OCI-LY3 (cell line): ENCODE results near the gene CACNA1B.
"Not testable (repeated sequence)": the region's sequence is repeated elsewhere in the genome, so short reads cannot be mapped to it uniquely, and the experiment has no call there.

Source experiments
- H2AFZ ChIP-seq: fragments of 200-600, 300-600 bp; shearing (Covaris generic); 2 replicates; pipeline ENCODE4 v1.6.0; 2014; ENCODE audit warnings: antibody characterized with exemption, low read depth, low read length
- H3K27ac ChIP-seq: fragments of 200-600, 300-600 bp; sonication (generic); 2 replicates; pipeline ENCODE4 v1.5.1; 2014; ENCODE audit warnings: mild to moderate bottlenecking, low read length, moderate library complexity, mixed read lengths
- H3K27me3 ChIP-seq: fragments of 200-600, 300-600 bp; sonication (generic); 2 replicates; pipeline ENCODE4 v1.6.1; 2014; ENCODE audit warnings: low read depth, low read length, mixed read lengths
- H3K36me3 ChIP-seq: fragments of 200-600, 300-600 bp; sonication (generic); replicated peaks from 2 replicates; pipeline ENCODE3; 2014; ENCODE audit warnings: low read depth, low read length, mixed read lengths
- H3K4me1 ChIP-seq: fragments of 300-600, 200-600 bp; sonication (generic); 2 replicates; pipeline ENCODE4 v1.6.1; 2014; ENCODE audit warnings: low read length, mixed read lengths
- H3K4me2 ChIP-seq: fragments of 200-600, 300-600 bp; sonication (generic); 2 replicates; pipeline ENCODE4 v1.6.1; 2014; ENCODE audit warnings: low read length, mixed read lengths
- H3K4me3 ChIP-seq: fragments of 300-600, 200-600 bp; sonication (generic); 2 replicates; pipeline ENCODE4 v1.5.1; 2014; ENCODE audit warnings: antibody characterized with exemption, mild to moderate bottlenecking, low read length, moderate library complexity
- H3K79me2 ChIP-seq: fragments of 300-600, 200-600 bp; shearing (Covaris generic); 2 replicates; pipeline ENCODE4 v1.6.1; 2014; ENCODE audit warnings: mild to moderate bottlenecking, low read length, mixed read lengths
- H3K9ac ChIP-seq: fragments of 300-600, 200-600 bp; shearing (Covaris generic); 2 replicates; pipeline ENCODE4 v1.6.0; 2014; ENCODE audit warnings: mild to moderate bottlenecking, low read length, moderate library complexity
- H3K9me3 ChIP-seq: fragments of 200-600, 300-600 bp; shearing (Covaris generic); 2 replicates; pipeline ENCODE4 v1.6.1; 2014; ENCODE audit warnings: low read length, mixed read lengths; ENCODE audit not compliant: insufficient read depth
- H4K20me1 ChIP-seq: fragments of 200-600, 300-600 bp; sonication (generic); 2 replicates; pipeline ENCODE4 v1.6.1; 2016; ENCODE audit warnings: low read length, mixed read lengths; ENCODE audit not compliant: insufficient read depth
- EZH2phosphoT487 ChIP-seq: fragments of 200-600 bp; shearing (Covaris generic); IDR thresholded peaks from 2 replicates; pipeline ENCODE4 v1.6.1; 2018; ENCODE audit warnings: antibody characterized with exemption, mixed run types, low read depth
- TF ChIP-seq, protein P1 (sequence below): fragments of 200-600, 300-600 bp; sonication (generic); IDR thresholded peaks from 2 replicates; pipeline ENCODE4 v1.5.1; 2014; ENCODE audit warnings: antibody characterized with exemption, low read length, low read depth

CACNA1B gene

DNA sequence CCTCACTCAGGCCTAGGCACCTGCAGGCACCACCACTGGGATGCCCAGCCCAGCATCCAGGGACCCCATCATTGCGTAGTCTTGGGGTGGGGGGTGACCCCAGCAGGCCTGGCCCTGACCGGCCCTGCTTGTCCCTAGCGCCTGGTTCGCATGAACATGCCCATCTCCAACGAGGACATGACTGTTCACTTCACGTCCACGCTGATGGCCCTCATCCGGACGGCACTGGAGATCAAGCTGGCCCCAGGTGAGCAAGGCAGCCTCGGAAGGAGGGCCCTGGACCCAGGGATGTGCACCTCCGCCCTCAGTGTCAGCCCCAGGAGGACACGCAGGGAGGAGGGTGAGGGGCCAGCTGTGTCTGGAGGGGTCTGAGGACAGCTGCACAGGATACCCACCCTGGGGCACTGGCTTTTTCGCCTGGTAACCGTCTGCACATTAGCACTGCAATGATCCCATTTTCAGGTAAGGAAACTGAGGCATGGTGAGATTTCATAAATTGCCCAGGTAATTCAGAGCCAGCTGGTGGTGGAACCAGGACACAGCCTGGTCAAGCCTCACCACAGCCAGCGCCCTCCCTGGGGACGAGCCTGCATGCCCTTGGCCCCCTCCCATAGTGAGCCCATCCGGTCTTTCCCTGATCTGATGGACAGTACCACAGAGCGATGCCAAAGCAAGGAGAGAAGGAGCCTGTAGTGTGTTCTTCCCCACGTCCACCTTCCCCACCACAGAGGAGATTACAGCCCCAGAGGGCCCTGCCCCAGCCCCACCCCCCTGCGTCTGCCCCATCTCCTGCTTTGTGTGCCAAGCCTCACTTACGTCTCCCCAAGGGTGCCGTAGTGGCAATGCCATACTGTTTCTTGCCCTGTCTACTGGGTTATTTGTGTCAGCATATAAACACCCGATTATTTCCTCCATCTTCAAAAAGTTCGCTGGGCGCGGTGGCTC lies 228.3 kb downstream of the CACNA1B start:
- H3K4me2 ChIP-seq, result no peak overlapping the region
- H3K9me3 ChIP-seq, result no peaks in the 10 kb centered on the region
- no peak overlapping the region for H3K4me3 ChIP-seq
- H3K9ac ChIP-seq, result no peak overlapping the region
- H2AFZ ChIP-seq, result no peak overlapping the region
- no peaks in the 10 kb centered on the region for H3K27me3 ChIP-seq
- TF ChIP-seq EZH2phosphoT487, result no peak
- TF ChIP-seq, protein P1, sequence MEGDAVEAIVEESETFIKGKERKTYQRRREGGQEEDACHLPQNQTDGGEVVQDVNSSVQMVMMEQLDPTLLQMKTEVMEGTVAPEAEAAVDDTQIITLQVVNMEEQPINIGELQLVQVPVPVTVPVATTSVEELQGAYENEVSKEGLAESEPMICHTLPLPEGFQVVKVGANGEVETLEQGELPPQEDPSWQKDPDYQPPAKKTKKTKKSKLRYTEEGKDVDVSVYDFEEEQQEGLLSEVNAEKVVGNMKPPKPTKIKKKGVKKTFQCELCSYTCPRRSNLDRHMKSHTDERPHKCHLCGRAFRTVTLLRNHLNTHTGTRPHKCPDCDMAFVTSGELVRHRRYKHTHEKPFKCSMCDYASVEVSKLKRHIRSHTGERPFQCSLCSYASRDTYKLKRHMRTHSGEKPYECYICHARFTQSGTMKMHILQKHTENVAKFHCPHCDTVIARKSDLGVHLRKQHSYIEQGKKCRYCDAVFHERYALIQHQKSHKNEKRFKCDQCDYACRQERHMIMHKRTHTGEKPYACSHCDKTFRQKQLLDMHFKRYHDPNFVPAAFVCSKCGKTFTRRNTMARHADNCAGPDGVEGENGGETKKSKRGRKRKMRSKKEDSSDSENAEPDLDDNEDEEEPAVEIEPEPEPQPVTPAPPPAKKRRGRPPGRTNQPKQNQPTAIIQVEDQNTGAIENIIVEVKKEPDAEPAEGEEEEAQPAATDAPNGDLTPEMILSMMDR, result no peak
- peaks cover 4% of the 10 kb centered on the region; the same call in 1 of the 2 replicates for H4K20me1 ChIP-seq
- no peak overlapping the region for H3K27ac ChIP-seq
- no peaks in the 10 kb centered on the region for H3K4me1 ChIP-seq
- H3K36me3 ChIP-seq, result peaks cover 28% of the 10 kb centered on the region
- no peaks in the 10 kb centered on the region for H3K79me2 ChIP-seq

GRCh38 chr9:138107039-138107438 lies 229.5 kb downstream of the CACNA1B start:
- not testable (repeated sequence) for H2AFZ ChIP-seq, H4K20me1 ChIP-seq, H3K27ac ChIP-seq, H3K4me3 ChIP-seq, H3K79me2 ChIP-seq, H3K27me3 ChIP-seq, H3K4me1 ChIP-seq, H3K9me3 ChIP-seq, H3K9ac ChIP-seq, H3K4me2 ChIP-seq
- H3K36me3 ChIP-seq, result peaks cover 31% of the 10 kb centered on the region

- H4K20me1 ChIP-seq, result no peaks in the 10 kb centered on the region
- no peak overlapping the region for H3K9ac ChIP-seq
- H3K27me3 ChIP-seq, result no peaks in the 10 kb centered on the region
- no peaks in the 10 kb centered on the region for H3K9me3 ChIP-seq
- H3K4me2 ChIP-seq, result no peak overlapping the region
- no peak overlapping the region for H2AFZ ChIP-seq
- H3K4me1 ChIP-seq, result no peaks in the 10 kb centered on the region
- H3K4me3 ChIP-seq, result no peak overlapping the region
- H3K36me3 ChIP-seq, result peaks cover 35% of the 10 kb centered on the region
- no peak overlapping the region for H3K27ac ChIP-seq
- H3K79me2 ChIP-seq, result no peaks in the 10 kb centered on the region
- TF ChIP-seq, protein P1, result no peak
- TF ChIP-seq EZH2phosphoT487, result no peak
Measured at GRCh38 chr9:138111607-138112006, 234.0 kb downstream of the CACNA1B start.

DNA sequence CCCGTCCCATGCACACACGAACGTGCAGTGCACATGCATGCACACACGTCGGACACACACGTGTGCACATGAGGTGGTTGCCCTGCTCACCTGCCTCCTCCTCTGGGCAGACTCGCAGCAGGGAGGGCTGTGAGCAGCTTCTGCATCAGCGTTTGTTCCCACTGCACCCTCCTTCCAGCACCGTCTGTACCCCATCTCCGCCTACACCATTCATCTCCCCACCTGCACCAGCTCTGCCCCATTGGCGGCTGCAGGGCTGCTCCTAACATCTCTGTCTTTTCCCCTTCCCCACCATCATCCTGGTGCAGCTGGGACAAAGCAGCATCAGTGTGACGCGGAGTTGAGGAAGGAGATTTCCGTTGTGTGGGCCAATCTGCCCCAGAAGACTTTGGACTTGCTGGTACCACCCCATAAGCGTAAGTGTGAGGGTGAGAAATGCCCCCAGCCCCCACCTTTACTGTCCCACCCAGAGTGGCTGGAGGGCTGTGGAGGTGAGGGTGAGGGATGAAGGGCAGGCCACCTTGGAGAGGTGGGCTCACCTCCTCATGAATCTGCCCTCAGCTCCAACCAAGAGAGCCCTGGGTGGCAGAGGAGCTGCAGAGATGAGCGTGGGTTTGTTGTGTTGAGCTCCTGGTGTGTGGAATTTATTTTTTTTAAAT lies 234.6 kb downstream of the CACNA1B start:
- no peaks in the 10 kb centered on the region for H3K79me2 ChIP-seq
- no peak overlapping the region for H2AFZ ChIP-seq
- no peaks in the 10 kb centered on the region for H4K20me1 ChIP-seq
- H3K27me3 ChIP-seq, result no peaks in the 10 kb centered on the region
- no peak overlapping the region for H3K4me3 ChIP-seq
- H3K36me3 ChIP-seq, result peaks cover 35% of the 10 kb centered on the region
- TF ChIP-seq, protein P1, result no peak
- TF ChIP-seq EZH2phosphoT487, result no peak
- H3K4me1 ChIP-seq, result no peaks in the 10 kb centered on the region
- H3K4me2 ChIP-seq, result no peak overlapping the region
- H3K9me3 ChIP-seq, result no peaks in the 10 kb centered on the region
- H3K9ac ChIP-seq, result no peak overlapping the region
- H3K27ac ChIP-seq, result no peak overlapping the region
